NCI-H82 (cell line): ENCODE measurements around the gene DET1.
"Not testable (repeated sequence)": the region's sequence is repeated elsewhere in the genome, so short reads cannot be mapped to it uniquely, and the experiment has no call there.

Source experiments
- DNase-seq: peaks from one replicate; lab custom pipeline; 2025; lab: John Stamatoyannopoulos, UW

Gene DET1

DNA sequence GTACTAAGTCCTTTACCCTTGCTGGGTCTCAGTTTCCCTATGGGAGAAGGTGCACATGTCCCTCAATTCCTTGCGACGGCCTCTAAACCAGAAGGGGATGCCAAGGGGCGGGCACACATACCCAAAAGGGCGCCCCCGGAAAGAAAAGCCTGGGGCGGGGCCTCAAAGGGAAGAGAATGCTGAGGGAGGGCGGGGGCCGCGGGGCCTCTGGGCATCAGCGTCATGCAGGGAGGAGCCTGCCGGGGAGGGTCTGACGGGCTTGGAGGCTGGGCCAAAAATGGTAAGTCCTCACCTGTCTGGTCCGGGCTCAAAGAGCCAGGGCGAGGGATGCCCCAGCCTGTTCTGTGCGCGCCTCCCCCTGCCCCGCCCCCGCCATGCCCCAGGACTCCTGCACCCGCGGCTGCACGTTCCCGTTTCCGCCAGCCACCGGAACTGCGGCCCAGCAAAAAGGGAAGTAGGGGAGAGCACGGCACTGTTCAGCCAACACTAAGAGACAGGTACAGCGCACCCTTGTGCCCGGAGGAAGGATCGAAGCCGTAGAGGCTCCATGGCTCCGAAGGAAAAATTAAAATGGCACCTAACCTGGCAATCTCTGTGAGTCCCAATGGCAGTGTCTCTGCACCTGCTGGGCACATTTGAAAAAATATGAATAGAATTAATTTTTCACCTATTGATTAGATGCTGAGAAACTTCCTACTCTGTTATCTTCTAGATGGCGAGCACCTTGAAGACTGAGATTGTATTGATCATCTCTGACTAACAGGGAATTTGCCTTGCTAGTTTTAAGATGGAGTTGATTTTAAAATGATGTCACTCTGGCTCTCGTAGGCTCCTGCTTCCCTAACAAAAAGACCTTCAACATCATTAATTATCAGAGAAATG is at the start of gene DET1:
TSS of gene DET1 (minus strand) at position 434 of the 882 bp plus-strand sequence. CDS start 14,976 bp downstream, outside the sequence.
- peak; percentile 100 for DNase-seq

GRCh38 chr15:88591384-88591783 is 44.9 kb upstream of the DET1 start:
- no peak for DNase-seq

GRCh38 chr15:88590759-88591158 is 44.3 kb upstream of the DET1 start:
- no peak for DNase-seq

GRCh38 chr15:88586401-88587162 is 40.1 kb upstream of the DET1 start:
- DNase-seq: no peak

DNA sequence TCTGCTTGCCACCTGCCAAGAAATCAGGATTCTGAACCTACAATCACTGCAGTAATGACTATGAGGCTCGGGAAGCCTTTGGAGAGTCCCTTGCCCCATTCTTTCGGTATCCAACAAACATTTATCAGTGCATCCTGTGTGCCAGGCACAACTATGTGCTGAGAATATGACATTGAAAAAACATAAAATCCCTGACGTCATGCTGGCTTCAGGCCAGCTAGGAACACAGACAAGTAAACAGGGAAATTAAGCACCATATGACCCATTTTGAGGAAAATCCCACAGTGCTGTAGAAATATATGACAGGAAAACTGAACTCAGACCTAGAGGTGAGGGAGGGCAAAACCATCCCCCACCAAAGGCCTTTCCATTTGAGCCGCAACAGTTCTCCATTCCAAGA is 34.1 kb upstream of the DET1 start:
- DNase-seq: peak; percentile 13

DNA sequence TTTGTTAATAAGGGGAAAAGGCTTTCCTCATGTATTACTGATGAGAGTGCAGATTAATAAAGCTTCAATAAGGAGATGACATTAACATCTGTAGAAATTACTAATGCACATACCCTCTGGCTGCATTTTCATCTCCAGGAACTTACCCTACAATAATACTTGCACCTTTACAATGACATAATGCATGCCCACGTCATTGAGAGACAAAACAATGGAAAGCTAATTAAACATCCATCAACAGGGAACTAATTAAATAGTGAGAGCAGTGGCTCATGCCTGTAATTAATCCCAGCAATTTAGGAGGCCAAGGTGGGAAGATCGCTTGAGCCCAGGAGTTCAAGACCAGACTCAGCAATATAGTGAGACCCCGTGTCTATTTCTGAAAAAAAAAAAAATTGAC is 32.8 kb upstream of the DET1 start:
- DNase-seq: peak; percentile 25

DNA sequence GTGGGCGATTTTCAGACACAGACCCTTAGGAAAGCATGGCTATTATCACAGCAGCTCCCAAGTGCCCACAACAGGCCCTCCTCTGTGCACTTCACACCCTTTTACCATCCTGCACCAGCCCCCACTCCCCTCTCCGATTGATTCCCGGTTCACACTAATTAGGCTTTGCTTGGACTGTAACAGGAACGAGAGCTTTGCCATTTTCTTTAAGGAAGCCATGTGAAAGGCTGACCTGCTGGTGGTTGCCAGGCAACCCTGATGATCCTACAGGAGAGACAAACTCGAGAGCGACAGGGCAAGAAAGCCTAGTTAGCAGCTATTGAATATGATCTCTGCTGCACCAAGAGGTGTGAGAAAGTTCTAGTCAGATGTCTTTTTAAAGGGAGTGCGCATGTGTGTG is 28.2 kb upstream of the DET1 start:
- DNase-seq: peak; percentile 55

- DNase-seq: no peak
Observed at GRCh38 chr15:88574077-88574476, 27.6 kb upstream of the DET1 start.

DNA sequence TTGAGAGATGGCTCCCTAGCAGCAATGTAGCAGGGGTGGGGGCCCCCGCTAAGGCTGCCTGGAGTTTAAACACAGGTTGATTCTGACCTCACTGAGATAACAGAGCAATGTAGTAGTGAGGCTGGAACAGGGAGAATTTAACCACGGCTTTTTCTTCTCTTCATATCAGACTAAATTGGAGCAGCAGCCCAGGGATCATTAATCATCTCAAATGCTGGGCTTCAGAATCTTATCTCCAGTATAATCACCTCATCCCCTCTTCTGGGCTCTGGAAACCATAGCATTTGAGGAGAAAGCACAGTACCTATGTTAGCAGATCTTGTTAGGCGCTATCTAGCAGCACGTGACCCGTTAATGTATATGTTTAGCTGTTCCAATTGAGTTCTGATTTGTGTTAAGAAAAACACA is 25.4 kb upstream of the DET1 start:
- DNase-seq: peak; percentile 89

DNA sequence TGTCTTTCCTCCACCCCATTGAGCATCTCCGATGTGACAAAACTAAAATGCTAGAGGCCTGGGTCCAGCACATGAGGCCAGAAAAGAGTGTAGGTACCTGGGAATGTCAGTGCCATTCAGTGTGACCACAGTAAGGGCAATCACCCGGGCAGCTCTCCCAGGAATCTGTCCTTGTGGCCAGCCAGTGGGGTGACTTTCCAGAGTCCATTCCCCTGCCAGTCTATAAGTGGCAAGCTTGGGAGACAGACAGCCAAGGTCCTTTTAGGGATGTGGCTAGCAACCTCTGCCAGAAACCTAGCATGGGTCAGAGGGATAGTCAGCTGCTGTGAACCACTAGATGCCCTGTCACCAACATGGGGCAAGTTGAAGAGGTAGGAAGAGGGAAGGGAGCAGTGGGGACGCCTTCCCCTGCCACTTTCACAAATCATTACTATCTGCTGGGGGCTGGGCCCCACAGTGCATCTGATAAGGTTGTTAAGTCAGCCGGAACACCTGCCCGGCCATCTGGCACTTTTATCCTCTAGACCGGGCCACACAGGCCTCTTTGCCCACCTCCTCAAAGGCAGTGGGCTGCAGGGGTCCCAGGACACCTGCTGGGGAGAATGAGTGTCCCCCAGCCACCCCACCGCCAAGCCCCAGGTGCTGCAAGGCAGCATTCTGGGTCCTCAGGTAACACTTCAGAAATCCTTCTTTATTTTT is 24.8 kb upstream of the DET1 start:
- DNase-seq: peak; percentile 98

GRCh38 chr15:88568589-88568988 is 22.1 kb upstream of the DET1 start:
- DNase-seq: no peak

DNA sequence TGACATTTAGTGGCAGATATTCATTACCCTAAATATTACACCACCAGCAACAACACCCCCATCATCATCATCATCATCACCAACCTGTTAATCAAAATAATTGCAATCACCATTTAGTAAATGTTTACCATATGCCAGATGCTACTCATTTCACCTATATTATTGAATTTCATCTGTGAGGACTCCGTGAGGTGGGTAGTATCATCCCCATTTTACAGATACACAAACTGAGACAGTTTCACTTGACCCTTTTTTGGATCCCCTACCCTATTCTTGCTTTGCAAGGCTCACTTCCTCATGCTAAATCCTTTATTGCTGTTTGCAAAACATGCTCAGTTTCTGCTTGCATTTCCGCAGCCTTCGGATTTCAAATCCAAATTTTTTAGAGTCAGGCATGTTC is 18.3 kb upstream of the DET1 start:
- DNase-seq: no peak

DNA sequence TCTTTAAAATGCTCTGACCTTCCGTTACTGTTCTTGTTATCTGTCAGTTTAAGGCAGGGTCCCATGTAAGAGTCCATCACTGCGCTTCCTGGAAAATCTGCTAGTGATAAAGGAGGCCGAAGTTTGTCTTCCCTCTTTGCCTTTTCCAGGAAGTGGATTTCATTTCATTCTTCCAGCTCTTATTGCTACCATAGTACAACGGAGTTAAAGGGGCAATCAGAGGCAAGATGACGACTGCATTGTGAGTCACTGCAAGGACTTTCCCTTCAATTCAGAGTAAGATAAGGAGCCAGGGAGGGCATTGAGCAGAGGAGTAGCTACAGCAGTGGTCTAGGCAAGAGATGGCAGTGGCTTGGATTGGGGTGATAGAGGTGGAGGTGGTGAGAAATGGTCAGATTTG is 17.2 kb upstream of the DET1 start:
- DNase-seq: no peak

DNA sequence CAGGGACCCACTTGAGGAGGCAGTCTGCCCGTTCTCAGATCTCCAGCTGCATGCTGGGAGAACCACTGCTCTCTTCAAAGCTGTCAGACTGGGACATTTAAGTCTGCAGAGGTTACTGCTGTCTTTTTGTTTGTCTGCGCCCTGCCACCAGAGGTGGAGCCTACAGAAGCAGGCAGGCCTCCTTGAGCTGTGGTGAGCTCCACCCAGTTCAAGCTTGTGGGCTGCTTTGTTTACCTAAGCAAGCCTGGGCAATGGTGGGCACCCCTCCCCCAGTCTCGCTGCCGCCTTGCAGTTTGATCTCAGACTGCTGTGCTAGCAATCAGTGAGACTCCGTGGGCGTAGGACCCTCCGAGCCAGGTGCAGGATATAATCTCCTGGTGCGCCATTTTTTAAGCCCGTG is 13.1 kb upstream of the DET1 start:
- DNase-seq: not testable (repeated sequence)

DNA sequence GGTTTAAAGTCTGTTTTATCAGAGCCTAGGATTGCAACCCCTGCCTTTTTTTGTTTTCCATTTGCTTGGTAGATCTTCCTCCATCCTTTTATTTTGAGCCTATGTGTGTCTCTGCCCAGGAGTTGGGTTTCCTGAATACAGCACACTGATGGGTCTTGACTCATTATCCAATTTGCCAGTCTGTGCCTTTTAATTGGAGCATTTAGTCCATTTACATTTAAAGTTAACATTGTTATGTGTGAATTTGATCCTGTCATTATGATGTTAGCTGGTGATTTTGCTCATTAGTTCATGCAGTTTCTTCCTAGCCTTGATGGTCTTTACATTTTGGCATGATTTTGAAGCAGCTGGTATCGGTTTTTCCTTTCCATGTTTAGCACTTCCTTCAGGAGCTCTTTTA is 11.5 kb upstream of the DET1 start:
- not testable (repeated sequence) for DNase-seq

DNA sequence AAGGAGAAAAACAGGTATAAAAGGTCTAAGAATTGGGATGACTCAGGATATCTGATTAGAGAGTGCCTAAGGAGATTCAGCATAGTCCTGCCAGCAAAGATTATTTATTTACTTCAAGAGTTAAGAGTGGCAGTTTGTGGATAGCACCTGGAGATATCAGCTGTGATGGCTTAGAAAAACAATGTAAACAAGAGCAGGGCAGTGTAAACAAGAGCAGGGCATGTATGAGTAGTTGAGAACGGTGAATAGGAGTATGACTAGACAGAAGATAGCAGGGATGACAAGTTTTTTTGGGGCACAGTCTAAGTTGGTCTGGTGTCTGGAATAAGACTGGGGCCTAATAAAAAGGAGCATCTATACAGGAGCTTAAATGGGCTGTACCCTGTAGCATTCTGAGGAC is 1.5 kb upstream of the DET1 start:
- peak; percentile 36 for DNase-seq

GRCh38 chr15:88545578-88546247 is 768 bp downstream of the DET1 start:
- not testable (repeated sequence) for DNase-seq

DNA sequence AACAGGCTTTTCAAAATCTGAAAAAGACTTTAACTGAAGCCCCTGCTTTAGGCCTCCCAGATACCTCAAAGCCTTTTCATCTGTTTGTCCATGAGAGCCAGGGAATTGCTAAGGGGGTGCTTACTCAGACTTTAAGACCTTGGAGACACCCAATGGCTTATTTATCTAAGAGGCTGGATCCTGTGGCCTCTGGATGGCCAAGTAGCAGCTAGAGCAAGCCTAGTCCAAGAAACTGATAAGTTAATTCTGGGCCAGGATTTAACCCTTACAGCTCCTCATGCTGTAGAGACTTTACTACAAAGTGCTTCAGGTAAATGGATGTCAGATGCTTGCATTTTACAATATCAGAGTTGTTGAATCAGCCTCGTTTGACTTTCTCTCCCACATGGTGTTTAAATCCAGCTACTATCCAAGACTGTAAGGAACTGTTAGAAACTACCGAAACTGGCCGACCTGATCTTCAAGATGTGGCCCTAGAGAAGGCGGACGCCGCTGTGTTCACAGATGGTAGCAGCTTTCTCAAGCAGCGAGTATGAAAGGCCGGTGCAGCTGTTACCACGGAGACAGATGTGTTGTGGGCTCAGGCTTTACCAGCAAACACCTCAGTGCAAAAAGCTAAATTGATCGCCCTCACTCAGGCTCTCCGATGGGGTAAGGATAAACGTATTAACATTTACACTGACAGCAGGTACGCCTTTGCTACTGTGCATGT is 3.3 kb downstream of the DET1 start:
- peak; percentile 84 for DNase-seq

- no peak for DNase-seq
Observed at GRCh38 chr15:88542342-88542733, 4.1 kb downstream of the DET1 start.

- no peak for DNase-seq
Observed at GRCh38 chr15:88541709-88542341, 4.7 kb downstream of the DET1 start.

DNA sequence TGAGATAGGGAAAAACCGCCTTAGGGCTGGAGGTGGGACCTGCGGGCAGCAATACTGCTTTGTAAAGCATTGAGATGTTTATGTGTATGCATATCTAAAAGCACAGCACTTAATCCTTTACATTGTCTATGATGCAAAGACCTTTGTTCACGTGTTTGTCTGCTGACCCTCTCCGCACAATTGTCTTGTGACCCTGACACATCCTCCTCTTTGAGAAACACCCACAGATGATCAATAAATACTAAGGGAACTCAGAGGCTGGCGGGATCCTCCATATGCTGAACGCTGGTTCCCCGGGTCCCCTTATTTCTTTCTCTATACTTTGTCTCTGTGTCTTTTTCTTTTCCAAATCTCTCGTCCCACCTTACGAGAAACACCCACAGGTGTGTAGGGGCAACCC is 5.4 kb downstream of the DET1 start:
- not testable (repeated sequence) for DNase-seq
